Activated T-cell treated with anti-CD3 and anti-CD28 coated beads, Interleukin-2, amount 50 U/mL, for 1 hour (primary cell): ENCODE results near the gene ACRV1.
"Not testable (repeated sequence)": the region's sequence is repeated elsewhere in the genome, so short reads cannot be mapped to it uniquely, and the experiment has no call there.

Experiments
- DNase-seq: peaks from one replicate; pipeline ENCODE4 v3.0.0-alpha.2; 2020

ACRV1 gene

GRCh38 chr11:125680747-125681146 lies at the start of gene ACRV1:
TSS of gene ACRV1 (minus strand) at chr11:125680847. CDS start at chr11:125680780, 67 bp downstream.
- no peak for DNase-seq

- DNase-seq = no peak
Observed at GRCh38 chr11:125728969-125729368, 48.3 kb upstream of the ACRV1 start.

- no peak for DNase-seq
Observed at GRCh38 chr11:125724125-125724524, 43.5 kb upstream of the ACRV1 start.

- DNase-seq = no peak
Observed at GRCh38 chr11:125720781-125721180, 40.1 kb upstream of the ACRV1 start.

GRCh38 chr11:125704686-125705085 lies 24.0 kb upstream of the ACRV1 start:
- DNase-seq = not testable (repeated sequence)

- no peak for DNase-seq
Observed at GRCh38 chr11:125701858-125702621, 21.4 kb upstream of the ACRV1 start.

GRCh38 chr11:125701018-125701610 lies 20.5 kb upstream of the ACRV1 start:
- DNase-seq = no peak

GRCh38 chr11:125694951-125695350 lies 14.3 kb upstream of the ACRV1 start:
- DNase-seq = no peak

- DNase-seq = no peak
Observed at GRCh38 chr11:125692887-125693286, 12.2 kb upstream of the ACRV1 start.

- DNase-seq = no peak
Observed at GRCh38 chr11:125690006-125690405, 9.4 kb upstream of the ACRV1 start.

- no peak for DNase-seq
Observed at GRCh38 chr11:125689274-125689859, 8.7 kb upstream of the ACRV1 start.

- DNase-seq = no peak
Observed at GRCh38 chr11:125688632-125689031, 8.0 kb upstream of the ACRV1 start.

- DNase-seq = no peak
Observed at GRCh38 chr11:125688066-125688465, 7.4 kb upstream of the ACRV1 start.

GRCh38 chr11:125685228-125685627 lies 4.6 kb upstream of the ACRV1 start:
- no peak for DNase-seq

- DNase-seq = no peak
Observed at GRCh38 chr11:125679837-125680236, 810 bp downstream of the ACRV1 start.

- no peak for DNase-seq
Observed at GRCh38 chr11:125679397-125679796, 1.2 kb downstream of the ACRV1 start.

- no peak for DNase-seq
Observed at GRCh38 chr11:125675196-125675595, 5.5 kb downstream of the ACRV1 start.

- DNase-seq = no peak
Observed at GRCh38 chr11:125674210-125674609, 6.4 kb downstream of the ACRV1 start.

GRCh38 chr11:125671561-125671960 lies 9.1 kb downstream of the ACRV1 start:
- DNase-seq = no peak

GRCh38 chr11:125670172-125670571 lies 10.5 kb downstream of the ACRV1 start:
- DNase-seq = no peak

GRCh38 chr11:125667151-125667550 lies 13.5 kb downstream of the ACRV1 start:
- DNase-seq = no peak

- DNase-seq = no peak
Observed at GRCh38 chr11:125663910-125664309, 16.7 kb downstream of the ACRV1 start.

GRCh38 chr11:125662689-125663088 lies 18.0 kb downstream of the ACRV1 start:
- no peak for DNase-seq

GRCh38 chr11:125649465-125650166 lies 31.0 kb downstream of the ACRV1 start:
- DNase-seq = no peak
